Hematopoietic multipotent progenitor cell treated with erythropoietin and hydrocortisone succinate and interleukin-3 and kit ligand, for 17 days (in vitro differentiated cells): ENCODE results near the gene A2ML1.
"Not testable (repeated sequence)": the region's sequence is repeated elsewhere in the genome, so short reads cannot be mapped to it uniquely, and the experiment has no call there.

Experiments used
- DNase-seq: peaks from one replicate; pipeline ENCODE4 v3.0.0-alpha.2; 2015; ENCODE audit warnings: low spot score

The A2ML1 gene

DNA sequence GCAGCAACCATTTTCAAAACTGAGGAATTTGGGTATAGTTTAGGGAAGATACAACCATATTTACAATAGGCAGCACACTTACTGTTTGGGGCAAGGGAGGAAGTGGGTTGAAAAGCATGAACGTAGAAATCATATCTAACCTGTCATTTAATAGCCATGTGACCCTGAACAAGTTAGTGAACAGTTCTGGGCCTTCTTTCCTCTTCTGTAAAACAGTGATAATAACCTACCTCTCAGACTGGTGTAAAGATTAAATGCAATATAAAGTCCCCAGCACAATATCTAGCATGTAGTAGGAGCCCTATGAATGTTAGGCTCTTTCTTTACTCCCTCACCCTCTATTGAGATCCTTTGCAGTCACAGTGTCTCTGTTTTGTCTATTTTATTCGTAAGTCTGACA is 33.5 kb downstream of the A2ML1 start:
- DNase-seq: peak; percentile 26

DNA sequence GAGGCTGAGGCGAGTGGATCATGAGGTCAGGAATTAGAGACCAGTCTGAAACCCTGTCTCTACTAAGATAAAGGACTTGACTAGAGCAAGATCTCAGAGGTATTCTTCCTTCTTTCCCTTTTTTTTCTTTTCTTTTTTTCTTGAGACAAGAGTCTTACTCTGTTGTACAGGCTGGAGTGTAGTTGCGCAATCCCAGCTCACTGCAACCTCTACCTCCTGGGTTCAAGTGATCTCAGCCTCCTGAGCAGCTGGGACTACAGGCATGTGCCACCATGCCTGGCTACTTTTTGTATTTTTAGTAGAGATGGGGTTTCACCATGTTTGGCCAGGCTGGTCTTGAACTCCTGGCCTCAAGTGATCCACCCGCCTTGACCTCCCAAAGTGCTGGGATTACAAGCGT is 37.0 kb downstream of the A2ML1 start:
- not testable (repeated sequence) for DNase-seq

DNA sequence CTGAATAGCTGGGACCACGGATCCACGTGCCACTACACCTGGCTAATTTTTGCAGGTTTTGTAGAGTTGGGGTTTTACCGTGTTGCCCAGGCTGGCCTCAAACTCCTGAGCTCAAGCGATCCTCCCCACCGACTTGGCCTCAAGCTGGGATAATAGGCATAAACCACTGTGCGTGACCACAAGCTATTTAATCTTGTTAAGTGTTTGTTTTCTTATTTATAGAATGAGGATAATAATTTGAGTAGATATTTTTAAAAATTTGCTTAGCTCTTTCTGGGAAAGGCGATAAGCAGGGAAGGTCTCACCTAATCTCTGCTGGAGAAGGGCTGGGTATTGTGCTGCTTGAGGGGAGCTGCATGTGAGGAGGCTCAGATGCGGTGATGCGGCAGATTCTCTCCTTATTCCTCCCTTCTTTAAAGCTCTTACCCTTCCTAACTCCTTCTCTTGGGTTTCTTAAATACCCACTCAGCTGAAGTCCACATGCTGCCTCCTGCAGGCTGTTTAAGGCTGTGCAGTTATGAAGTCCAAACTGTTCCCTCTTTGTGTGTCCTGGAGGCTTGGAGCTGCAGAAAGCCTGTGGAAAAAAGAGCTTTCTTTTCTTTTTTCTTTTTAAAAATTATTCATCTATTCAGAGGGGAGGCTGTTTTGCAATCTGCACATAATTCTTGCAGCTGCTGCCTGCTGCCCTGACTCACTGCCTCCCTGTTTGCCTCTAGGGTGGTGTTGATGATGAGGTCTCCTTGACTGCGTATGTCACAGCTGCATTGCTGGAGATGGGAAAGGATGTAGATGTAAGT is 37.9 kb downstream of the A2ML1 start:
- peak; percentile 78 for DNase-seq

DNA sequence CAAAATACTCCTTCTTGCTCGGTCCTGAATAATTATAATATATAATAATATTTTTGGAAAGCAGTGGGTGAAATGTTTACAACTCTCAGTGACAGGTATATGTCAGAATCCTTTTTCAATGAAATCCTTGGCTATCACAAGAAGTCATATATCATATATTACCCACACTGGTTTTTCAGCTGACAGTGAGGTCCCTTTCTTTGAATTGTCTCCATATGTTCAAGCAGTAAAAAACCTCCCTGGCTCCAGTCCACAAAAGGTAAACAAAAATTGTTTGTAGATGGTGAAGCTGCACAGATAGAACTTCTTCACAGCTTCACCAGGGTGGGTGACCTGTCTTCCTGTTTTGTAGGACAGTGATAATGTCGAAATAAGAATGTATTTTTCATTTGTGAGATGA is 44.0 kb downstream of the A2ML1 start:
- DNase-seq: no peak

DNA sequence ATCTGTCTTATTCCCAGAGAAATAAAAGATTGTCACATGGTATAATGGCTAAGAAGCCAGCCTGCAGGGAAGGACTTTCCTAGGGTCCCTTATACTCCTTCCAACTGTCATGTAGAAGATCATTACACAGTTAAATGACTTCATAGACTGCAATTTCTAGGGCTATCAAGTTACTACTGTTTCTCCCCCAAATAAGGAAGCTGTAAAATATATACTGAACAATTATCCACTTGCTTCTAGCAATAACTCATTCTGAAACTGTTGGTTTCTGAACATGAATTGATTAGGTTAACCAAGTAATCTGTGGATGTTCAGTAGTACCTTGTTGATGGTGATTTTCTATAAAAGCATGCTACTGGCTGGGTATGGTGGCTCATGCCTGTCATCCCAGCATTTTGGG is 44.6 kb downstream of the A2ML1 start:
- DNase-seq: no peak

DNA sequence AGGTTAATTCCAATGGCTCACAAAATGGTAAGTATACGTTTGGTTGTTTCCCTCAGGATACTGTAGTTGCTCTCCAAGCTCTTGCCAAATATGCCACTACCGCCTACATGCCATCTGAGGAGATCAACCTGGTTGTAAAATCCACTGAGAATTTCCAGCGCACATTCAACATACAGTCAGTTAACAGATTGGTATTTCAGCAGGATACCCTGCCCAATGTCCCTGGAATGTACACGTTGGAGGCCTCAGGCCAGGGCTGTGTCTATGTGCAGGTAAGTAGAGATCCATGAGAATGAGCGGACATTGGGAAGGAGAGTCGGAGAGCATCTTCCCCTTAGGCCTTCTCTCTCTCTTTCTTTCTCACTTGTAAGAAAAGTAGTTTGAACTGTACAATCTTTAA is 45.4 kb downstream of the A2ML1 start:
- DNase-seq: no peak

DNA sequence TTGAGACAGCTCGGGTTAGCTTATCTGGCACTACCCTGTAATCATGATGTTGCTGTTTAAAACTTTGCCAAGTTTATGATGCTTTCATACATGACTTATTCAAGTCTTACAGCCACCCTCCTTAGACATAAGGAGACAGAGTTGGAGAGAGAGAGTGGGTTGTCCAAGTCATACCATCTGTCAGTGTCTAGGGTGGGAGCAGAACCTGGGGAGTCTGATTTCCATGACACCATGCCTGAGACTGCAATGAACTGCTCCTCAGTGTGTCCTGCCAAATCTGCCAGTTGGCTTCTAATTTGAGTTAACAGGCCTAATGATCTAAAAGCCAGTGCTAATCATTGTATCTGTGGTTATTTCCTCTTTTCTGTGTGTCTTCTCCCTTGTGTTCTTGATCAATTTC is 48.2 kb downstream of the A2ML1 start:
- DNase-seq: no peak

DNA sequence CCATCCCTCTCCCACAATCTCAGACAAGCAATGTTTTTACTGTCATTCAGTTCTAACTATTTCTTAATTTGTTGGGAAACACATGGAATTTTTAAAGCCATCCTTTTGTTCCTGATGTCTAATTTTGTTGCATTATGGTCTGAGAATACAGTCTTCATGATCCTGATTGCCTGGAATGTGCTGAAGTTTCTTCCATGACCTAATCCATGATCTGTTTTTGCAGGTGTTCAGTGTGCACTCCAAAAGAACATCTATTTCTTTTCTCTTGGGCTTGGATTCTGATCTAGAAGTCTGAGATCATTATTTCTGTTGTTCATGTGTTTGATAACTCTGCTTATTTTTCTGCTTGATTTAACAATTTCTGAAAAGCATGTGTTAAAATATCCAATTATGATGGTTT is 48.6 kb downstream of the A2ML1 start:
- no peak for DNase-seq

DNA sequence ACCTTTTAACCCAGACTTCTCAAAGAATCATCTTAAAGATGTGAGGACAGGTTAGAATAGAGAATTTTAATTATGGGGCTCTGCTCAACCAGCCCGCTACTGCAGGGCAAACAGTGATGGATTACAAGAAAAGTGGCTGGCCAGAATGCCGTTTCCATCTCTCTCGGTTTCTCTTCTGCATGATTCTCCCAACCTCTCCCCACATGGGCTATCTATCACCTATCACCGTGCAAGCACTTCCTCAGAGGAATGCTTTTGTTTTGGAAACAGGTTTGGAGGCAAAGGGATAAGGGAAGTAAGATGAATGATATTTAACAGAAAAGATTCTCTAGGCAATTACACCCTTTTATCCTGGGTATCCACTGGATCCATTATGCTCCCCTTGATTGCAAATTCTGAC is 54.5 kb downstream of the A2ML1 start:
- no peak for DNase-seq

DNA sequence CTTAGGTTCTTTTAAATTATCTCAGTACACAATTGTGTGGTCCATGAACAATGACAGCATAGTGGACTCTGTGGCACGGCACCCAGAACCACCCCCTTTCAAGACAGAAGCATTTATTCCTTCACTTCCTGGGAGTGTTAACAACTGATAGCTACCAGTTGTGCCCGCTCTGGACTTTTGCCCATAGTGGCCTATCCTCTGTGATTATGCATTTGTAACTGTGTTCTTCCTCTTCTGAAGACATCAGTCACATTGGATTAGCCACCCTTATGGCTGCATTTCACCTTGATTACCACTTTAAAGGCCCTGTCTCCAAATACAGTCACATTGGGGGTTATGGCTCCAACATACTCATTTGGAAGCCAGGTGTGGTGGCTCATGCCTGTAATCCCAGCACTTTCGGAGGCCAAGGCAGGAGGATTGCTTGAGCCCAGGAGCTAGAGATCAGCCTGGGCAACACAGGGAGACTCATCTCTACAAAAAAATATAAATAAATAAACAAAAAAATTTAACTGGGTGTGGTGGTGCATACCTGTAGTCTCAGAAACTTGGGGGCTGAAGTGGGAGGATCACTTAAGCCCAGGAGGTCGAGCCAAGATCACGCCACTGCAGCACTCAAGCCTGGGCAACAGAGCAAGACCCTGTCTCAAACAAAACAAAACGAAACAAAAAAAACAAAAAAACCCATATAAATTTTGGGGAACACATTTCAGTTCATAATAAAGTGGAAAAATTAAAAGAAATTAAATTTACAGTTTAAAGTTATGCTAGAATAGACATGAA is 64.3 kb downstream of the A2ML1 start:
- peak; percentile 87 for DNase-seq

DNA sequence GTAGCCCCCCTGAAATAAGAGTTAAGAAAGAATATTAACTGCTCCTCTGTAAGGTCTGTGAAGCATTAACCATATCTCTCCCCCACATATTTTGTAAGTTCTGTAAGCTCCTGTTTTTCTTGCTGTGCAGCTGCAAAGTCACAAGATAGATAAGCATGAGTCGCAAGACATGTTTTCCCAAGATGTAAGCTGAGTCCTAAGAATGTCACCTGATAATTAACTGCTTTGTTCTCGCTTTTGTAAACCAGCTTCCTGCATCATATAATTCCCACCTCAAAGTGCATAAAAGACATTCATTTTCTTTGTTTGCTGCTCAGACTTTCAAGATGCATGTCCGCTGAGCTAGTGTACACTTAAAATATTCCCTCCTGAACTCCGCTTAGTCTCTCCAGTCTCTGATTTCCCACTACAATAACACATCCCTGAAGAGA is 64.9 kb downstream of the A2ML1 start:
- peak; percentile 87 for DNase-seq

DNA sequence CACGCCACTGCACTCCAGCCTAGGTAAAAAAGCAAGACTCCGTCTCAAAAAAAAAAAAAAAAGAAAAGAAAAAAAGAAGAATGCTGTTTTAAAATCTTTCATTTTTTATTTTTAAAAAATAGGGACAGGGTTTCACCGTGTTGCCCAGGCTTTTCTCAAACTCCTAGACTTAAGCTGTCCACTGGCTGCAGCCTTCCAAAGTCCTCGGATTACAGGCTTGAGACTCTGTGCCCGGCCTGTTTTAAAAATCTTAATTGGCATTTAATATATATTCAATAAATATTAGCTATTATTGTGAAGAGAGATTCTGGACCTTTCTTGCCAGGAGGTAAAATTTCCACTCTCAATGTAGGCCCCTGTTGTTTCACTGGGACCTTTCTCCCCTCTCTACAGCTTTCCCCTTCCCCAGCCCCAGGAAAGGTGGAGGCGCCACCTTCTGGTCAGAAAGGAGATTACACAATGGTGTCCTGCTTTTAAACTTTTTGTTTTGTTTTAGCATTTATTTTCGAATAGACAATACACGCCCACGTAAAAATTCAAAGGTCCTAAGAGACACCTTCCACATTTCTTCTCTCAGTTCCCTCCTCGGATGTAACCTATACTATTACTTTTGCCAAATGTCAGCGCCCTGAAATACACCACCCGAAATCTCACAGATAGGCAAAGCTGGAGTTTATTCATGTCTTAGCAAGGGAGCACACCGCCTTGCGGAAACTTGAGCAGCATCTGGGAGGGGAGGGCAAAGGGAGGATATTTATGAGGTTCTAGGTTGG is 68.1 kb downstream of the A2ML1 start:
- peak; percentile 87 for DNase-seq

DNA sequence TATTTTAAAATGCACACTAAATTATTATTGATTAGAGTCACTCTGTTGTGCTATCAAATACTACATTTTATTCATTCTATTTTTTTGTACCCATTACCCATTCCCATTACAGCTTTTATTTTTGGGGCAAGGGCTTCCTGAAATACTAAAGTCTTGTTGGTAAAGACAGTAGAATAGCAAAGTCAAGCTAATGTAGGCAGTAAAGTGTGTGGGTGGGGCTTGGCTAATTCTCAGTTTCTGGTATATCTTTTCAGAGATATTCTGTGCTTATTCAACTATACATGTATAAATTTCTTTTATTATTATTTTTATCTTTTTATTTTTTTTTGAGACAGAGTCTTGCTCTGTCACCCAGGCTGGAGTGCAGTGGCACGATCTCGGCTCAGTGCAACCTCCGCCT is 69.6 kb downstream of the A2ML1 start:
- no peak for DNase-seq

DNA sequence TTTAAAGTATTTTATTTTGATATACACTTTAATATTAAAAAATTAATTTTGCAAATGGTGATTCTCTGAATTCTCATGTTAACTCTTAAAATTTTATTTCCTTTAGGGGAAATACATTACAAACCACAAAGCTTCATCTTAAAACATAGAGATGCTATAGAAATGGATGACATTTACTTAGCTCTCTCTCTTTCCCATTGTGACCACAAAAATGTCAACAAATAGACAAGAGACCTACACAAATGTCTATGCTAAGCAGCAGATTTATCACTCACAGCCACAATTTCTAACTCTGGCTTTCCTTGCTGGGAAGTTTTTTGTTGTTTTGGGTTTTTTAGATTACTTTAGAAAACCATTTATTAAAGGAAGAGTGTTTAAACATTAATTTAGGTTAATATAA is 72.0 kb downstream of the A2ML1 start:
- DNase-seq: no peak

DNA sequence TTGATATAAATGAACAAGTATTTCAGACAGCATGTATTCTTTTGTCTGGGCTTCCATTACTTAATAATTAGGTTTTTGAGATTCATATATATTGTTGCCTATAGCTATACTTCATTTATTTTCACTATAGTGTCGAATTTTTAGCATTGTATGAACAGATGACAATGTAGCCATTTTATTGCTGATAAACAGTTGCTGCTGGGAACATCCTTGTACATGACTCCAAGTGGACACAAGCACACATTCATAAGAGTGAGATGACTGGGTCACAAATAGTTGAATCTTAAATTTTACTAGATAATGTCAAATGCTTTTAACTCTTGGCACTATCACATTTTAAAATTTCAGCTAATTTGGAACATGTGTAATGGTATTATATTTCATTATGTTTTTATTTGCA is 72.6 kb downstream of the A2ML1 start:
- no peak for DNase-seq

DNA sequence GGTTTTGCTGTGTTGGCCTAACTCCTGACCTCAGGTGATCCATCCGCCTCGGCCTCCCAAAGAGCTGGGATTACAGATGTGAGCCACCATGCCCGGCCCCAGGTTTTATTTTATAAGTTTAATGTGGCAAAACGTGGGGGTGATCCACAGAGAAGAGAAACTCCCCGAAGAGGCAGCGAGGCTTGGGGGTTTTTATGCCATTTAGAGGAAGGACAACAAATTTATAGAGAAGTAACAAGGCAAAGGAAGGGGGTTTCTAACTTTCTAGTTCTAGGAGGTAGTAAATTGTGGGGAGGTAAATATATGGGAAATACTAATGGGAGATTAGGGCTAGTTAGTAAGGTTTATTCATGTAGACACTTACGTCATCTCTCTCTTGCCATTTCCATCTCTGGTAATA is 74.7 kb downstream of the A2ML1 start:
- DNase-seq: no peak

DNA sequence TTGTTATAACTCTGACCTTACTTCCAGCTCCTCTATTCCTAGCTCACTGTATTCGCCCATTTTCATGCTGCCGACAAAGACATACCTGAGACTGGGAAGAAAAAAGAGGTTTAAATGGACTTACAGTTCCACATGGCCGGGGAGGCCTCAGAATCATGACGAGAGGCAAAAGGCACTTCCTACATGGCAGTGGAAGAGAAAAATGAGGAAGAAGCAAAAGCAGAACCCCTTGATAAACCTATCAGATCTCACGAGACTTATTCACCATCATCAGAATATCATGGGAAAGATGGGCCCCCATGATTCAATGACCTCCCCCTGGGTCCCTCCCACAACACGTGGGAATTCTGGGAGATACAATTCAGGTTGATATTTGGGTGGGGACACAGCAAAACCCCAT is 77.4 kb downstream of the A2ML1 start:
- DNase-seq: no peak

DNA sequence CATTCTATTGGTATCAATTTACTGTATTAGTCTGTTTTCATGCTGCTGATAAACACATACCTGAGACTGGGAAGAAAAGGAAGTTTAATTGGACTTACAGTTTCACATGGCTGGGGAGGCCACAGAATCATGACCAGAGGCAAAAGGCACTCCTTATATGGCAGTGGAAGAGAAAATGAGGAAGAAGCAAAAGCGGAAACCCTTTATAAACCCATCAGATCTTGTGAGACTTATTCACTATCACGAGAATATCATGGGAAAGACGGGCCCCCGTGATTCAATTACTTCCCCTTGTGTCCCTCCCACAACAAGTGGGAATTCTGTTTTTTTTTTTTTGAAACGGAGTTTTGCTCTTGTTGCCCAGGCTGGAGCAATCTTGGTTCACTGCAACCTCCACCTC is 80.3 kb downstream of the A2ML1 start:
- not testable (repeated sequence) for DNase-seq

DNA sequence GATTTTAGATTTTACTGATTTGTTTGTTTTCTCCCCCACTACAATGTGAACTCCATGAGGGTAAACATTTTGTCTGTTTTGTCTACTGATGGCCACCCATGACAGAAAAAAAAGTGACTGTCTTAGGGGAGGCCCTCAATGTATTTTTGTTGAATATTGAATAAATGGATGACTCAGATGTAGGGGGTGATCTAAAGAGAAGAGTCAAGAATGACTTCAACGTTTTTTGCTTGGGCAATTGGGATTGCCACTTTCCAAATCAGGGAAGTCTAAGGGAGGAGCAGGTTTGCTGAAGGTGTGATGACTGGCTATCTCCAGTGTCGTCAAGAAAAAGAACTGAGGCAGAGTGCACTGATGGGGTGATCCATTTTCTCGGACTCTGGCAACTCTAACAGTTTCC is 81.2 kb downstream of the A2ML1 start:
- DNase-seq: no peak

DNA sequence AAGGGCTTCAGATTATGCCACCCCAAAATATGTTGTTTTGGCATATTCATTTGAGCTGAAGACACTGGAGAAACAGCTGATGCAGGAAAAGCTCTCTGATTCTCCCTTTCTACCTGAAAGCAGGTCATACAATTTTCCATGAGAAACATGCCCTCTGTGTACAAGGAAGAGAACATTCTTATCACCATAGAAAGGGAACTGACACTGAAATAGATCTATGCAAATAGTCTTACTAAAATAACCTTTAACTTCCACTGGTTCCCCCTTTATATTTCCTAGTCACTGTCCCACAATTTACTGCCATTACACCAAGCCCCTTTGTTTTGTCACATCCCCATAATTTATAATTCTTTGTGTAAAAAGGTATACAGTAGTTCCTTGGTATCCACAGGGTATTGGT is 82.2 kb downstream of the A2ML1 start:
- no peak for DNase-seq

DNA sequence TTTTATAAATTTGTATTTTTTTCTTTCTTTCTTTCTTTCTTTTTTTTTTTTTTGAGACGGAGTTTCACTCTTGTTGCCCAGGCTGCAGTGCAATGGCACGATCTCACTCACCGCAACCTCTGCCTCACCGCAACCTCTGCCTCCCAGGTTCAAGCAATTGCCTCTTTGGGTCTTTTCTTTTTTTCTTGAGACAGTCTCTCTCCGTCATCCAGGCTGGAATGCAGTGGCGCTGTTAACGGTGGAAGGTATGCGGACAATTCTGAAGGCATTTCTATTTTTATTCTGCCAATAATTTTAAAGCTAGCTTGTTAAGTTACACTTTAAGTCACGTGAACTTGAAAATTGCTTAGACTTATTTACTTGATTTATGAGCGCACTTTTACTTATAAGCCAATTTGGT is 83.1 kb downstream of the A2ML1 start:
- no peak for DNase-seq

DNA sequence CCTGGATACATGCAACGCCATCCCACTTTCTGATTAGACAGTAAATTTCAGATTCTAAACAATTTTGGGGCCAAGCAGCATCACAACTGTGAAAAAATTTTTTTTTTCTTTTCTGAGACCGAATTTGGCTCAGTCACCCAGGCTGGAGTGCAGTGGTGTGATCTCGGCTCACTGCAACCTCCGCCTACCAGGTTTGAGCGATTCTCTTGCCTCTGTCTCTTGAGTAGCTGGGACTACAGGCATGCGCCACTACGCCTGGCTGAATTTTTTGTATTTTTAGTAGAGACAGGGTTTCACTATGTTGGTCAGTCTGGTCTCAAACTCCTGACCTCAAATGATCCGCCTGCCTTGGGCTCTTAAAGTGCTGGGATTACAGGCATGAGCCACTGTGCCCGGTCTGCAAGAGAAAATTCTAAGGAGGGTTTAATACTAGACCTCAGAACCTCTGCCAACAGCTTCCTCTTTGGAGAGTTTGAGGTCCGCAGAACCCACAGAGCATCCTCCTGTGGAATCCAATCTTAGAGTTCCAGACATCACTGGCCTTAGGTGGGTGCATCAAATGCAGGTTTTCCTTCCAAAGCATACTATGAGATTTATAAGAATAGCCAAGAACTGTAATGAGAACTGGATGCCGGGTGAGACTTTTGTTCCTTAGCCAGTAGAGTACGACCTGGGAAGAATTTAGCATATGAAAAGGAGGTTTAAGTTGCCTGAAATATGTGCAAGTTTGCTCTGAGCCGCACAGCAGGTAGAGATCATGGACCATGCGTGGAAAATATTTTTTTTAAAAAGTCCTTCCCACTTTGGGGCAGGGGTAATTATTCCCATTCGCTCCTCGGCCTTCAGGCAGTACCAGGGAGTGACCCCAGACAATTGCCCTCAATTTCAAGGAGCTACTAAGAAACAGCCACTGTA is 84.1 kb downstream of the A2ML1 start:
- DNase-seq: no peak
